HG03064 (cell line): ENCODE measurements around the gene FARSB.
A peak's percentile ranks its signal among the peaks of the same experiment; 100 is the strongest.
"Not testable (repeated sequence)": the region's sequence is repeated elsewhere in the genome, so short reads cannot be mapped to it uniquely, and the experiment has no call there.

Experiments used
- ATAC-seq: cut with Tn5 transposase; IDR thresholded peaks from one replicate; pipeline ENCODE4 v1.9.1; 2021; ENCODE audit warnings: low read depth; ENCODE audit not compliant: unreplicated experiment

The FARSB gene

GRCh38 chr2:222655787-222656525 lies at the start of gene FARSB:
FARSB (minus strand) TSS chr2:222656092; CDS start chr2:222656073, 19 bp downstream.
- peak; percentile 93 for ATAC-seq

- no peak for ATAC-seq
Measured at GRCh38 chr2:222703886-222704285, 48.0 kb upstream of the FARSB start.

- no peak for ATAC-seq
Measured at GRCh38 chr2:222703091-222703490, 47.2 kb upstream of the FARSB start.

GRCh38 chr2:222701721-222702131 lies 45.8 kb upstream of the FARSB start:
- ATAC-seq, result no peak

- ATAC-seq, result no peak
Measured at GRCh38 chr2:222701233-222701632, 45.3 kb upstream of the FARSB start.

GRCh38 chr2:222698276-222698675 lies 42.4 kb upstream of the FARSB start:
- ATAC-seq, result no peak

- no peak for ATAC-seq
Measured at GRCh38 chr2:222693837-222694236, 37.9 kb upstream of the FARSB start.

- ATAC-seq, result not testable (repeated sequence)
Measured at GRCh38 chr2:222693413-222693812, 37.5 kb upstream of the FARSB start.

GRCh38 chr2:222690564-222691200 lies 34.8 kb upstream of the FARSB start:
- peak; percentile 86 for ATAC-seq

- ATAC-seq, result no peak
Measured at GRCh38 chr2:222689322-222689721, 33.4 kb upstream of the FARSB start.

- no peak for ATAC-seq
Measured at GRCh38 chr2:222688917-222689316, 33.0 kb upstream of the FARSB start.

- ATAC-seq, result no peak
Measured at GRCh38 chr2:222686086-222686750, 30.3 kb upstream of the FARSB start.

- ATAC-seq, result no peak
Measured at GRCh38 chr2:222683805-222684204, 27.9 kb upstream of the FARSB start.

- ATAC-seq, result no peak
Measured at GRCh38 chr2:222677981-222678380, 22.1 kb upstream of the FARSB start.

- ATAC-seq, result no peak
Measured at GRCh38 chr2:222673883-222674282, 18.0 kb upstream of the FARSB start.

- no peak for ATAC-seq
Measured at GRCh38 chr2:222673273-222673672, 17.4 kb upstream of the FARSB start.

- ATAC-seq, result no peak
Measured at GRCh38 chr2:222672068-222672401, 16.1 kb upstream of the FARSB start.

- ATAC-seq, result peak; percentile 54
Measured at GRCh38 chr2:222671259-222672067, 15.6 kb upstream of the FARSB start, which contains the start of gene MOGAT1. MOGAT1 (plus strand) TSS chr2:222671658; CDS start chr2:222671786, 128 bp downstream.

GRCh38 chr2:222670191-222671038 lies 14.5 kb upstream of the FARSB start:
- ATAC-seq, result no peak

- no peak for ATAC-seq
Measured at GRCh38 chr2:222669353-222669752, 13.5 kb upstream of the FARSB start.
